Measurements from ENCODE around the gene HDC.

The HDC gene

GRCh38 chr15:50265620-50266019 is at the start of gene HDC:
TSS of gene HDC (minus strand) at chr15:50265726. CDS start at chr15:50265623, 103 bp downstream.
- DNase-seq (ENCODE audit: low spot score), result no peak

GRCh38 chr15:50312636-50313035 is 47.1 kb upstream of the HDC start:
- no peak for DNase-seq (ENCODE audit: low spot score)

- no peak for DNase-seq (ENCODE audit: low spot score)
Measured at GRCh38 chr15:50307799-50308198, 42.3 kb upstream of the HDC start.

DNA sequence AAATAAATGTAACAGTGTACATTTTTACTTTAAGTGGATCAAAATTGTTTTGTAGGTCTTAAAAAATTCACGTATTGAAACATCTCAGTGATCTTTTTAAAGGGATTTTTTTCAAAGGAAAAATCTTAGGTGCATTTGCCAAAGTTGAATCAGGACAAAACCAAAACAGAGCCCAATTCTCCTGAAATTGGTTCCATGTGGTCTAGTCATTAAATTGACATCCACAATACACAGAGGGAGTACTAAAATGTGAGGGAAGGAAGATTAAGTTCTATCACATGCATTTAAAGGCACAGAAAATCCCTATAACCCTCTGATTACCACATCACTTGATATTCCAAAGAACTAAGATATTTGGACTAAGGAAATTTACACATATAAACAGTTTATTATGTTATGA is 39.3 kb upstream of the HDC start:
- no peak for DNase-seq (ENCODE audit: low spot score)

GRCh38 chr15:50302581-50302980 is 37.1 kb upstream of the HDC start:
- DNase-seq (ENCODE audit: low spot score), result no peak

DNA sequence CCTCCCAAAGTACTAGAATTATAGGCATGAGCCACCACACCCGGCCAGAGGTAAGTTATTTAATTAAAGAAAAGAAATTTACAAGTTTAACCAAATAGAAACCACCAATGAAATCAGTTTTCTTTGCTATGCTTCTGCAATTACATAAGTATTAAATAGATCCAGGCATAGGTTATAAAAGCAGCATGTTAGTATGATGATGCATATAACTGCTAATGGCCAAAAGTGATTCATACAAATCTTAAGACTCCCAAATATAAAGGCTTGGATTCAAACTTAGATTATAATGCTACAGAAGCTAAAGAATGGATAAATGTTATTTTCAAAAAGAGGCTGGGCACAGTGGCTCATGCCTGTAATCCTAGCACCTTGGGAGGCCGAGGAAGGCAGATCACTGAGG is 32.8 kb upstream of the HDC start:
- no peak for DNase-seq (ENCODE audit: low spot score)

- DNase-seq (ENCODE audit: low spot score), result no peak
Measured at GRCh38 chr15:50295966-50296365, 30.4 kb upstream of the HDC start.

GRCh38 chr15:50289749-50290148 is 24.2 kb upstream of the HDC start:
- DNase-seq (ENCODE audit: low spot score), result no peak

DNA sequence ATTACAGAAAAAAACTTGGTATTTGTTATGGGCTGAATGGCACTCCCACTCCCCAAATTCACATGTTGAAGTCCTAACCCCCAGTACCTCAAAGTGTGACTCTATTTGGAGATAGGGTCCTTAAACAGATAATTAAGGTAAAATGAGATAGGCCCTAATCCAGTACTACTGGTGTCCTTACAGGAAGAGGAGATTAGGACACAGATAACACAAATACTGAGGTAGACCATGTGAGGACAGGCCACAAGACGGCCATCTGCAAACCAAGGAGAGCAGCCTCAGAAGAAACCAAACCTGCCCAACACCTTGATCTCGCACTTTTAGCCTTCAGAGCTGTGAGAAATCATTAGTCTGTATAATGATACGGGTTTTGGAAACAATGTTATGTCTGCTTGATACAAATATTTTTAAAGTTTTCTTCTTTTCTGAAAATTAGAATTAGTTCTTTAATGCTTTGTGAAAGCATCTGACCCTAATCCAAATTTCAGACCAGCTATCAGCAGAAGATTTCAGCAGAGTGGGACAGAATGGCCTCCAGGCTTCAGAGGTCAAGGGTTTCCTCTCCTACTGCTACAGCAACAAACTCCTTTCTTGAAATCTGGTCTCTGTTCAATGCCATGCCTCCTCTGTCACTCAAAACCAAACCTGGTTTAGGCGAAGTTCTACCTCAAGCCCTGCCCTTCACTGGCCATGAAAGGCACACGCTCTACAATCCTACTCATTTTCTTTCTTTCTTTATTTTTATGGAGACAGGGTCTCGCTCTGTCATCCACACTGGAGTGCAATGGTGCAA is 22.0 kb upstream of the HDC start:
- DNase-seq (ENCODE audit: low spot score), result no peak

DNA sequence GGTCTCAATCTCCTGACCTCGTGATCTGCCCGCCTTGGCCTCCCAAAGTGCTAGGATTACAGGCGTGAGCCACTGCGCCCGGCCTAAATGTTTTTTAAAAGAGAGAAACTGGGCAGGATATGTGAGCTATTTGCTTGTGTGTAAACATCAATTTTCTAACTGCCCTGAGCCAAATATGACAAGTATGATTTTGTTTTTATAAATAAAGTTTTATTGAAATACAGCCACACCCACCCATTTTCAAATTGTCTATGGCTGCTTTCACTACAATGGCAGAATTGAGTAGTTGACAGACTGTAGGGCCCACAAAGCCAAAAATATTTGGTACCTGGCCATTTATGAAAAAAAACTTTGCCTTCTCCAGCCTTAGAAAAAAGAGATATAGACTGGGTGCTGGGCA is 15.9 kb upstream of the HDC start:
- DNase-seq (ENCODE audit: low spot score), result no peak

DNA sequence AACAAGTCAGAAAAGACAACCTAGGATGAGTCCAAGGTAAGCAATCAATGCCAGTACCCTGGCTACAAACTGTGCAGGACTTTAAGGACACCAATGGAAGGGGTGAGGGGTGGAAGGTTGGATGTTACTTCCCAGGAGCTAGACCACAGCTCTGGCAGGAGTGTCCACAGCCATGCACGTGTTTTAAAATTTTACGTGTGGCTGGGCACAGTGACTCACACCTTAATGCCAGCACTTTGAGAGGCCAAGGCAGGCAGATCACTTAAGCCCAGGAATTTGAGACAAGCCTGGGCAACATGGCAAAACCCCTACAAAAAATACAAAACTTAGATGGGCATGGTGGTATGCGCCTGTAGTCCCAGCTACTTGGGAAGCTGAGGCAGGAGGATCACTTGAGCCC is 14.7 kb upstream of the HDC start:
- DNase-seq (ENCODE audit: low spot score), result no peak

- DNase-seq (ENCODE audit: low spot score), result no peak
Measured at GRCh38 chr15:50278496-50278895, 13.0 kb upstream of the HDC start.

DNA sequence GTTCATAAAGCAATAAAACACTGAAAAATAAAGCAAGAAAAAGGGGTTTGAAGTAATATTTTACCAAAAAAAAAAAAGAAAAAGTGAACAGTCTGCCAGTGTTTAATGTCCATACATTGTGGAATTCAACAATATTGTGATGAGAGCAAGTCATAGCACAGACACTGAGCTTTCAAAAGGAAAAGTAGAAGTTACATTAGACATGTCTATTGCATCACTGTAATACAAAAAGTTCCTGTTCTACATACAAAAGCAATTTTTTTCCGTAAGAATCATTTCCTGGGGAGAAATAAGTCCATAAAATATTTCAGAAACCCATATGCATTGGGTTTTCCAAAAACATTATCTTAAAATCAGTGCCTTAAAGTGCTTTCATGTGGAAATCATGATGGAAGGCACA is 11.8 kb upstream of the HDC start:
- no peak for DNase-seq (ENCODE audit: low spot score)

DNA sequence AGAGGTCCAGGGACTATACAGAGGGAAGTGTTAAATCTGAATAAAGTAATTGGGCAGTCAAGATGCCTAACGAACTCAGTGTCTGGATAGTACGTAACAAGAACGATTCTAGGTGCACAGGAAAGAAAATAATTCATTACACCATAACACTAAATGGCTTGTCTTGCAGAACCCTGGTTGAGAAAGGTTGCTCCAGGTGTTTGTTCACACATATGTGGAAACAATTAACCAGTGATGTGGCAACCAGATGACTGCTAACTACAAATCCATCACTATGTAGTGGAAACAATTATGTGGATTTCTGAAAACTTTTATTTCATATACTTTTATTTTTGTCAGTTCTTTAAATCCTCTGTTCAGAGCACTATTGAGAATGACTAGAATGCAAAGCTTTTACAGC is 10.4 kb upstream of the HDC start:
- no peak for DNase-seq (ENCODE audit: low spot score)

DNA sequence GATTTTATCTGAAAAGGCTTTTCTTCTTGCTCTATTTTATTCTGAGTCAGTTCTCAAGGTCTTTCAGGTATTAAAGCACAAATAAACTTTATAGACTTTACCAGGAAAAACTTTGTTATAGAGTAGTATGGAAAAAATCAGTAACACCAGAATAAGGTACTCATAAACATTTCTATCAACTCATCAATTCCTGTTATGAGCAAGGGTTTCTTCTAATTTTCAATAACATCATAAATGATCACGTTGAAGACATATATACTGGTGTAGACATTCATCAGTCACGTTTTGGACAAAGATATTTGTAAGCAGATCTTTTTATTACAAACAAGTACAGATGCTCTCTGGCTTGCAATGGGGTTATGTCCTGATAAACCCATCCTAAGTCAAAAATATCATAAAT is 9.6 kb upstream of the HDC start:
- no peak for DNase-seq (ENCODE audit: low spot score)

- no peak for DNase-seq (ENCODE audit: low spot score)
Measured at GRCh38 chr15:50267577-50267976, 2.1 kb upstream of the HDC start.

DNA sequence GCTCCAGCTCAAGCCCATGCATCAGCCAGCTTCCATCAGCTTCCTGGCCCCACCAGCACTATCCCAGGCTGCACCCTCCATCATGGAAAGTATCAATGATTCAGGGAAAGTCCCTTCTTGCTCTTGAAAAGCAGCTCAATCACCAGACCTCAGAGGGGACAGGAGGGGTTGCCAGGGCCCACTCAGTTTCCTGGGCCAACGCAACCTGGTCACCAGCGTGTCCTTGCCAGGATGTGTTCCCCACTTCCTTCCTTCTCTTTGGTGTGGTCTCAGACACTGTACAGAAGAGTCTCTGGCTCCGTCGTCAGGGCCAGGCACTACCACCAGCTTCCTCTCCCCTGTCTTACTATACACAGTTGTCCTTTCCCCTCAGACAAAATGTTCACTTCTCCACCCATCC is 3.0 kb downstream of the HDC start:
- no peak for DNase-seq (ENCODE audit: low spot score)

DNA sequence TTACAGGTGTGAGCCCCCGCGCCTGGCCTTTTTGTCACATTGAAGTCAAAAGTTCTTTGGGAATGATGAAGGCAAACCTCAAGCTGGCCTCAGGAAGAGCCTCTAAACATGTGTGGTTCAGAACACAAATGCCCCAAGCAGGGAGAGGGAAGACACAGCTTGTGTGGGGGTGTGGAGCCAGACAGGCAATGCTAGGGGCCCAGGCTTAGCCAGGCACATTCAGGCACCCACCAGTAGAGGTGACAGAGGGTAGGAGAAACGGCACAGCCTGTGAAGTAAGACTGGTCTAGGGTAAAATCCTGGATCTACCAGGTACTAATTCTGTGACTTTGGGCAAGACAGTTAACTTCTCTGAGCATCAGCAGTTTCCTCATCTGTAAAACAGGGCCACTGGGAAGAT is 3.5 kb downstream of the HDC start:
- DNase-seq (ENCODE audit: low spot score), result no peak

DNA sequence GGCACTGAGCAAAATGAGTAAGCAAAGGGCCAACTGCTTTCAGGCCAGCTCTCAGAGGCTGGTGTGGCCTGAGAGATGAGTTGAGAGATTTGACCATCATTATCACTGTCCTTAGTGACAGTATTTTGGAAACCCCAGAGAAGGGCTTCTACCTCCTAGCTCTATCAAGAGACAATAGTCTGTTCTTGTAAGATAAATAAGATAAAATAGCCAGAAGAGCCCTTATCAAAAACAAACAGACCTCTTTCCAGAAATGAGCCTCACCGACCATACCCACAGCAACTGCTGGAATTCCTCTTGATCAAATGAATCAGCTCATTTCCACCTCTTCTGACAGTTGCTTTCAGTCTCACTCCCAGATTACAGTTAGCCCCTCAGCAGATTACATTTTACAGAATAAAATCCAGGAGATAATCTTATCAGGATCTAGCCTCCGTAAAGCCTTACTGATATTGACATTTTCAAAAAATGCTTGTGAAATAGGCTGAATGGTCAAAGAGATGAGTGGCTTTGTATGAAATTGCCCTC is 4.5 kb downstream of the HDC start:
- DNase-seq (ENCODE audit: low spot score), result no peak

- no peak for DNase-seq (ENCODE audit: low spot score)
Measured at GRCh38 chr15:50259276-50259675, 6.2 kb downstream of the HDC start.

DNA sequence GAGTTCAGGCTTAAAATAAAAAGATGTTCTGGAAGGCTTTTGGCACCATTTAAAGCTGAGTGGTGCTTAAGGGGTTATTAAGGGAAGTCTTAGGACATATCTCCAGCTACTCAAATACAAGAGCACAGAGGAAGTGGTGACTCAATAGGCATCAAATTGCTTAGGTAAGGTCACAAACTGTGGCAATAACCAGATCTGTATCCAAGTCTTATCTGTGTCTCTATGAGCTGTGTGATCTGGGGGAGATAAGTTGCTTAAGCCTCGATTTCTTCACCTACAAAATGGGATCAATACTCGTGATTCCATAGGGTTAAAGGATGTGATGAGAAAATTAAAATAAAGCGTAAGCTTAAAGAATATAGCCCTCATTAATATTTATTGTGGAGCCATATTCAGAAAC is 7.6 kb downstream of the HDC start:
- DNase-seq (ENCODE audit: low spot score), result no peak

DNA sequence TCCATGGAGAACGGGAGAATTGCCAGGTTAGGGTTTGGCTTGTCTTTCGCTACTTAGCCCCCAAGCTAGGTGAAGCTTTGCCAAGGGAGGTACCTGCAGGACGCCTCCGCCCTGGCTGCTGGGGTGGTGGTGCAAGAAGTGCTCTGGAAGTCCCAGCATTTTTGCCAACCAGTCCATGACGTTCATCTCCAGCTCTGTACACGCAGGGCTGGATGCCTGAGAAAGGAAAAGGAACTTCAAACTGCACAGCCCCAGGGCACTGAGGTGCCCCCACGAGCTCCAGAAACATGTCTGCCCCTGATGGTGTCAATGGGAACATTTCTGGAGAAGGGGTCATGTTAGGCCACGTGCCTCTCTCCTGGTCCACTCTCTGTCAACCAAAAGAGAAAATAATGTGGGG is 8.2 kb downstream of the HDC start:
- no peak for DNase-seq (ENCODE audit: low spot score)

GRCh38 chr15:50256188-50257041 is 9.1 kb downstream of the HDC start:
- DNase-seq (ENCODE audit: low spot score), result no peak

All from hematopoietic multipotent progenitor cell treated with erythropoietin and hydrocortisone succinate and interleukin-3 and kit ligand, for 17 days (in vitro differentiated cells).